Ovary (tissue), 9 donors: ENCODE data around the gene CDK6. TPM values are rescaled to one million over a fixed set of nuclear protein-coding genes. Genes with fewer than 3 reads are reported as not detected.

Experiments used
- DNase-seq, 5 donors: peaks; one replicate each; pipeline ENCODE4 v3.0.0-alpha.2; 2019 to 2020
- H3K27ac ChIP-seq, 2 donors: fragments of 200-600 bp; one replicate each; pipeline versions ENCODE4 v1.5.1 to v1.8.0; 2019 to 2022
- H3K27me3 ChIP-seq: fragments of 200-600 bp; one replicate; pipeline ENCODE4 v1.8.0; 2022
- H3K36me3 ChIP-seq: fragments of 200-600 bp; sonication (generic); one replicate; pipeline ENCODE4 v1.5.1; 2019
- H3K4me1 ChIP-seq: one replicate; pipeline ENCODE4 v1.8.1; 2013; ENCODE audit warnings: mild to moderate bottlenecking, moderate library complexity; ENCODE audit not compliant: insufficient read depth
- H3K4me3 ChIP-seq: fragments of 200-600 bp; sonication (generic); one replicate; pipeline ENCODE4 v1.5.1; 2017
- H3K9me3 ChIP-seq, 2 donors: fragments of 200-600 bp in 1 of 2; sonication (generic) in 1 of 2; one replicate each; pipeline versions ENCODE4 v1.5.1 to v1.8.1; 2013 to 2019; ENCODE audit warnings: mild to moderate bottlenecking in 1 of 2, moderate library complexity in 1 of 2
- CTCF ChIP-seq, 3 donors: fragments of 450-650 bp in 2 of 3; fragments of 200-600 bp in 1 of 3; IDR thresholded peaks; one replicate each; pipeline versions ENCODE4 v1.5.1 to v1.8.0; 2016 to 2022; ENCODE audit warnings: antibody characterized with exemption in 3 of 3, mild to moderate bottlenecking in 1 of 3
- EP300 ChIP-seq: sonication (generic); formaldehyde crosslinking; IDR thresholded peaks from one replicate; pipeline ENCODE4 v1.6.1; 2017; ENCODE audit warnings: antibody characterized with exemption
- POLR2A ChIP-seq: fragments of 450-650 bp; IDR thresholded peaks from one replicate; pipeline ENCODE4 v1.6.1; 2017; ENCODE audit warnings: antibody characterized with exemption, mild to moderate bottlenecking, moderate library complexity
- WGBS, 3 donors: extraction: QIAGEN DNeasy Blood & Tissue Kit in 1 of 3; methylation state at CpG; one replicate each; pipeline versions ENCODE4 v1.1.5 to v1.1.7; 2013 to 2017; 5-methylcytosine and 5-hydroxymethylcytosine counted together
- intact Hi-C, 4 donors: fragments of 100-400 bp; cut with DNase I; formaldehyde crosslinking; loops; one replicate each; pipeline versions ENCODE4 v1.11.0 to v1.15.1; 2022 to 2023
- polyA plus RNA-seq, 2 donors: library from polyadenylated mRNA; stranded (reverse); fragments of 200-250 nt in 1 of 2; fragments of 350-450 nt in 1 of 2; fragmentation: Illumina TruSeq in 1 of 2; extraction: RNeasy Lipid Tissue Mini Kit (QIAGEN cat#74804) in 1 of 2; gene quantifications; one replicate each; pipeline ENCODE4 v1.2.3, GENCODE V29; 2013 to 2014
- total RNA-seq, 7 donors: library from RNA; depleted of rRNA in 2 of 7; stranded (reverse); fragments of >200 nt in 2 of 7; fragmentation: NEBNext Ultra II Directional in 3 of 7; extraction: Animal tissue kit (Norgen Biotek cat#: 25700) in 3 of 7; gene quantifications; one replicate each; pipeline versions ENCODE4 v1.1.0 to v1.2.4, GENCODE V29; 2016 to 2023
- donor health status: DM: no; HTN: no; CAD: no; lungs with moderate emphysema.
- donor health status: DM: no; HTN: no; CAD: no.
- donor health status: Bipolar disorder and iron deficiency.
- donor health status: DM: yes; HTN: yes; CAD: no.
- donor health status: DM: no; HTN: no; CAD: no.
- donor health status: DM: yes; HTN: yes; CAD: no.

Gene CDK6
- total and polyA plus RNA-seq, 9 donors: 1.8 to 20.4 (median 11.2) TPM

- 88 to 92% (median 90%) methylated on average over 3 of the region's 3 CpGs for WGBS, 3 donors
- Histone ChIP-seq H3K27ac (no peak overlapping the region), H3K36me3 (no peaks in the 10 kb centered on the region), H3K27me3 (no peaks in the 10 kb centered on the region), H3K4me3 (no peak overlapping the region), H3K4me1 (no peaks in the 10 kb centered on the region), H3K9me3 (no peaks in the 10 kb centered on the region)
- intact Hi-C loops: no loop called here
- DNase-seq: no peak
- no peak for TF ChIP-seq EP300
- no peak for TF ChIP-seq POLR2A
- TF ChIP-seq CTCF (IDR thresholded peaks at IDR 0.05): no peak
Observed at GRCh38 chr7:92669616-92670165, 166.7 kb downstream of the CDK6 start.

DNA sequence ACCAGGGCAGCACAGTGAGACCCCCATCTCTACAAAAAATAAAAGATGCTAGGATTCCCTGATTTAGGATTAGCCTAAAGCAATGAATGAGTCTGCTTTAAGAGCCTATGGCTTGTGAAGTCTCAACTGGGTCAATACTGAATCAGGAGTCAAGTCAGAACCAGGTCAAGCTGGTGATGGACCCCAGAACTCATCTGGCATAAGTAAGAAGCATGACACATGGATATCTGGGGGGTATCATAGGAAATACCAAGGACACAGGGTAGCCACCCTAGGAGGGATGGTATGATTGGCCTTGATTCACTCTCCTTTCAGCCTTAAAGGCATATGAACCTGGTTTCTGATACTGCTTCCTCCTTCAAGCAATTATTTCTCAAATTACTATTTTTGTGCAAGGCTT, 167.8 kb downstream of the CDK6 start:
- DNase-seq: no peak
- no peaks in the 10 kb centered on the region for H3K4me1 ChIP-seq
- TF ChIP-seq EP300 (no peak), POLR2A (no peak), CTCF (IDR thresholded peaks at IDR 0.05) (no peak)
- intact Hi-C loops: no loop called here
- no peaks in the 10 kb centered on the region for H3K27me3 ChIP-seq
- H3K9me3 ChIP-seq: no peaks in the 10 kb centered on the region
- no peak overlapping the region for H3K27ac ChIP-seq
- H3K36me3 ChIP-seq: no peaks in the 10 kb centered on the region
- no peak overlapping the region for H3K4me3 ChIP-seq

- H3K4me3 ChIP-seq: no peak overlapping the region
- intact Hi-C loops: no loop called here
- 68 to 80% (median 79%) methylated on average over 6 of the region's 6 CpGs for WGBS, 3 donors
- no peak overlapping the region for H3K27ac ChIP-seq
- no peaks in the 10 kb centered on the region for H3K27me3 ChIP-seq
- H3K9me3 ChIP-seq: no peaks in the 10 kb centered on the region
- no peak for TF ChIP-seq CTCF (IDR thresholded peaks at IDR 0.05)
- no peak for TF ChIP-seq EP300
- no peak for TF ChIP-seq POLR2A
- no peaks in the 10 kb centered on the region for H3K36me3 ChIP-seq
- H3K4me1 ChIP-seq: no peaks in the 10 kb centered on the region
- no peak for DNase-seq
Observed at GRCh38 chr7:92667816-92668535, 168.4 kb downstream of the CDK6 start.

DNA sequence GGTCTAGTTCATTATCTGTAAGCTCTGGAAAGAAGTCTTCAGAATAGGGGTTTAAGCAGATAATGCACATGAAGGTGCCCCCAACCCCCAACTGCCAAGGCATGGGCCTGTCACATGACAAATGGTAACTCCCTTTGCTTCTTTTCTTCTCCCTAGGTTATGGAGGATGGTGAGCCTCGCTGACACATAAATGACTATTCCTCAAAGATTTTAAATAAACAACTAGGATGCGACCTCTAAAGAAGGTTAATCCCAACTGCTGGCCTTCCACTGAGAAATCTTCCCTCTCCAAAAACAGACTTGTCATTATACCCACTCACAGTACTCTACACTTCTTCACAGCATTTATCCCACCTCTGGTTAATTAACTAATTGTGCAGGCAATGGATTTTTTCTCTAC, 170.4 kb downstream of the CDK6 start:
- no peak overlapping the region for H3K4me3 ChIP-seq
- intact Hi-C loops: no loop called here
- H3K36me3 ChIP-seq: no peaks in the 10 kb centered on the region
- no peak for DNase-seq
- TF ChIP-seq CTCF (IDR thresholded peaks at IDR 0.05) (no peak), EP300 (no peak), POLR2A (no peak)
- H3K9me3 ChIP-seq: no peaks in the 10 kb centered on the region
- H3K4me1 ChIP-seq: no peaks in the 10 kb centered on the region
- 91 to 99% (median 95%) methylated on average over 2 of the region's 2 CpGs for WGBS, 3 donors
- no peaks in the 10 kb centered on the region for H3K27me3 ChIP-seq
- no peak overlapping the region for H3K27ac ChIP-seq
